KBM-7 (cell line): ENCODE data around the gene GREB1L.

Experiments used
- DNase-seq: peaks from one replicate; pipeline ENCODE4 v3.0.0-alpha.2; 2015
- in situ Hi-C: fragments of 300-500 bp; cut with MboI; formaldehyde crosslinking; loops from 2 replicates; pipeline ENCODE4 v1.14.3; 2020; ENCODE audit warnings: low sequenced_read_pairs, low pct_unique_long_range_greater_than_20kb, mixed read lengths

The GREB1L gene

GRCh38 chr18:21457179-21457535, 215.1 kb downstream of the GREB1L start:
- DNase-seq, result no peak

GRCh38 chr18:21458310-21458709, 216.3 kb downstream of the GREB1L start:
- in situ Hi-C loops, result no loop called here
- DNase-seq, result no peak

More at GRCh38 chr18:21457179-21457535, 215.1 kb downstream of the GREB1L start:
- in situ Hi-C loops, result no loop called here

DNA sequence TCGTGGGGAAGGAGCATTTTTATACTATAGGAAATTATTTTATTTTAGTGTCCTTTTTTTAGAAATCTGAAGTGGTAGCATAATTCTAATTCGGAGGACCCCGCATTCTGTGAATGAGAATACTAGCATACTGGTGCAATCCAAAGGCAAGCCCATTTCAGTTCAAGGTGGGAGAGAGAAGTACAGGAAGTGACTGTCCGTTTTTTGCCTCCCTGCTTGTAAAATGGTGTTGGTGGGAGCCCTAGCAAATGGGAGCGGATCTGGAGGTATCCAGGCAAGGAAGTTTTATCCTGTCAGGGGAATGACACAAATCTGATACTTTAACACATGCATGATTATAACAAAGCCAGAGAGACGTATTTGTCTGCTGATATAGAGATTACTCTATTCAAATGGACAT, 216.8 kb downstream of the GREB1L start:
- in situ Hi-C loops, result no loop called here
- DNase-seq, result no peak

DNA sequence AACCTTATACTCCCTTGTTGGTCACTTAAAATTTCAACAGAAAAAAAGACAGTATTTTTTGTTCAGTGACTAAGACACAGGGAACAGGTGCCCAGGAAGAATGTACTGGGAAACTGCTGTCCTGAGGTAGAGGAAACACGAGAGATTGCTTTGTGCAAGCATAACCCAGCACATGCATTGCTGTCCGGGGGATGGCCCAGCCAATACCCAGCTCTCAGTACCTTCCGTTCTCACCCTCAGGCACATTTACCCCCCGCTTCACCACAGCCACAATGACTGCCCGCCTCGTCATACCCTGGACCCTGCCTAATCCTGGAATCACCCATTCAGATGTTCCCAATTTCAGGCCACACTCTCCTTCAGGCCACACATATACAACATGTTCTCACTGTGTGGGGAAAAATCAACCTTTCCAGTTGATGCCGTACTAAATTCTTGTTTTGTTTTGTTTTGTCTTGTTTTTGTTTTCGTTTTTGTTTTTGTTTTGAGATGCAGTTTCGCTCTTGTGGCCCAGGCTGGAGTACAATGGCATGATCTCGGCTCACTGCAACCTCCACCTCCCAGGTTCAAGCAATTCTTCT, 217.8 kb downstream of the GREB1L start:
- in situ Hi-C loops, result no loop called here
- no peak for DNase-seq

DNA sequence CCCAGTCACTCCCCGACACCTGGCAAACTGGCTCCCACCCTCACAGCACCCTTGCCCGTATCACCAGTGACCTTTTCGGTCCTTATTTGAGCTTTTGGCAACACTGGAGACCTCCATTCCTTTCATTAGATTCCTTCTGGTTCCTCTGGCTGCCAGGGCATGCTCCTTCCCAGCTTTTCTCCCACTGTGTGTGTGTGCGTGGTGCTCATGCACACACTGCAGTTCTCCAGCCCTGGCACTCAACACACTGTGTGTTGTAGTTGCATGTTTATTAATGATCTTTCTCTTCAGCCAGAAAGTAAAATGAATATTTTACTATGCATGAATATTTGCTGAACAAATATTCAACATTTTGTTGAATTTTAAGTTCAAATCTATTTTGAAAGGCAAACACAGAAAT, 219.4 kb downstream of the GREB1L start:
- in situ Hi-C loops, result no loop called here
- no peak for DNase-seq

GRCh38 chr18:21463718-21464117, 221.7 kb downstream of the GREB1L start:
- in situ Hi-C loops, result no loop called here
- no peak for DNase-seq

GRCh38 chr18:21468514-21469164, 226.6 kb downstream of the GREB1L start:
- in situ Hi-C loops, result no loop called here
- no peak for DNase-seq

DNA sequence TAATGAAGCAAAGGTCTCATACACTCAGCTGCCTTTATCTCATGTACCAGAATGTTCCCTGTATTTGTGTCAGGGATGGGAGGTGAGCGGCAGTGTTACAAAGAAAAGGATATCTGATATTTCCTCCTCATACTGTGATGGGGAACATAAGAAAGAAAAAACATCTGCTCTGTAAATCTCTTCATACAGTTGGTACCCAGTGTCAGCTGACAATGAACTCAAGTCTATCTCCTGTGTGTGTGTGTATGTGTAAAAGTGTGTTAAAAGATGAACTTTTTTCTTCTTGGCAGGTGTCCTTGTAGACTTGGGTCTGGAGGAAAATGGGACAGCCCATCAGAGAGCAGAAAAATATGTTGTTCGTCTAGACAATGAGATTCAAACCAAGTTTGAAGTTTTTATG, 230.7 kb downstream of the GREB1L start:
- DNase-seq, result no peak
- in situ Hi-C loops, result no loop called here

- DNase-seq, result no peak
- in situ Hi-C loops, result no loop called here
These were observed 232.6 kb downstream of the GREB1L start for GRCh38 chr18:21474621-21475020.

GRCh38 chr18:21479721-21480120, 237.7 kb downstream of the GREB1L start:
- DNase-seq, result no peak
- in situ Hi-C loops, result no loop called here

DNA sequence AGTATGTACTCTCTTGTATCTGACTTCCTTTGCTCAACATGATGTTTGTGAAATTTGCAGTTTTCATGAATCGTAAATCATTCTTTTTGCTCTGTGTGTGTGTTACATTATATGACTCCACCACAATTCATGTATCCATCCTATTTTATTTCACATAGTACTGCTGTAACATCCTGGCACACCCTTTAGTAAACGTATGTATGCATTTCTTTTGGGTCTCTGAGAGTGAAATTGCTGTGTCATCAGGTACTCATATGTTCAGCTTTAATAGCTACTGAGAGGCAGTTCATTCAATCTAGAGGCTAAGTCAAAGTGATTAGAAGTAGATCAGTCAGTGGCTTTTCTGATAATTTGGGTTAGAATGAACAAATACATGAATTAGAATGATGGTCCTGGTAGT, 239.7 kb downstream of the GREB1L start:
- DNase-seq, result no peak
- in situ Hi-C loops, result no loop called here

- in situ Hi-C loops, result no loop called here
- DNase-seq, result no peak
These were observed 241.0 kb downstream of the GREB1L start for GRCh38 chr18:21483051-21483450.

- peak; percentile 11 for DNase-seq
- in situ Hi-C loops, result no loop called here
These were observed 243.0 kb downstream of the GREB1L start for GRCh38 chr18:21484851-21485636.

- DNase-seq, result no peak
- in situ Hi-C loops, result no loop called here
These were observed 244.9 kb downstream of the GREB1L start for GRCh38 chr18:21486905-21487437.

DNA sequence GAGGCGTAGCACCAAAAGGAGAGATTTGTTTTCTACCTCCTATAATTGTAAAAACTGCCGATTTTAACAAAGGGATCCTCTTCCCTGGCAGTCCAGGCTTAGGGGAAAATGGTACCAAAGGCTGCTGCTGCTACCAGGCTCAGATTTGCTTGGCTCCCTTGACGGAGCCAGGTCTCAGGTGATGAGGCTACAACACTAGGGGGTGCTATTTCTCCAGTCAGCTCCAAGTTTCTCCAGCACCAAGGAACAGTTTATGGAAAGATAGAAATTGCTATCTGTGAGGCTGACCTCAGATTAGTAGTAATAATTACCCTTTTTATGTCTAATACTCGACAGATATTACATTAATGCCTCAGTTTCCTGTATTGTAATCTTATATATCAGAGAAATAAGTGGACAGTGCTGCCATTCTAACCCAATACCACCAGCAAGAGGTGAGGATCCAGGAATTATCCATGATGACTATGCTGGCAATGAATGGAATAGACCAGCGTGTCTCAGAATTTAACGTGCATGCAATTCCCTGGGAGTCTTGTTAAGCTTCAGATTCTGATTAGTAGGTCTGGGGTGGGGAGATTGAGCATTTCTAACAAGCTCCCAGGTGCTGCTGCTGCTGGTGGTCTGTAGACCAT, 247.2 kb downstream of the GREB1L start:
- peak; percentile 74 for DNase-seq
- in situ Hi-C loops, result no loop called here

DNA sequence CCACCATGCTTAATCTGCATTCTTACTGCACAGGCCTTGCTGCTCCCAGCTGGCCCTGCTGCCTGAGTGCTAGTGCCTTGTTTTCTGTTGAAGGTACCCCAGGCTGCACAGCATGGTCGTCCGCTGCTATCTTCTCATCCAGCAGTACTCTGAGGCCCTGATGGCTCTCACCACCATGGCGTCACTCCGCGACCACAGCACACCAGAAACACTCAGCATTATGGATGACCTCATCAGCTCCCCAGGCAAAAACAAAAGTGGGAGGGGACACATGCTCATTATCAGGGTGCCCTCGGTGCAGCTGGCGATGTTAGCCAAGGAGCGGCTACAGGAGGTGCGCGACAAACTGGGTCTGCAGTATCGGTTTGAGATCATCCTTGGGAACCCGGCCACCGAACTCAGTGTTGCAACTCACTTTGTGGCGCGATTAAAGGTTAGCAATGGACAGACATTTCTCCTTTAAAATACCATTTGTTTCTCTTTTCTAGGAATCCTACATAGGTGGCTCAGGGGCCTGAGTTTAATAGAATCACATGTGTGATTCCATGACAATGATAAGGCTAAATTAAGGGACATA, 248.0 kb downstream of the GREB1L start:
- no peak for DNase-seq
- in situ Hi-C loops, result no loop called here

- DNase-seq, result no peak
- in situ Hi-C loops, result no loop called here
These were observed 248.7 kb downstream of the GREB1L start for GRCh38 chr18:21490748-21491147.

- no peak for DNase-seq
- in situ Hi-C loops, result no loop called here
These were observed 254.3 kb downstream of the GREB1L start for GRCh38 chr18:21496277-21496835.

DNA sequence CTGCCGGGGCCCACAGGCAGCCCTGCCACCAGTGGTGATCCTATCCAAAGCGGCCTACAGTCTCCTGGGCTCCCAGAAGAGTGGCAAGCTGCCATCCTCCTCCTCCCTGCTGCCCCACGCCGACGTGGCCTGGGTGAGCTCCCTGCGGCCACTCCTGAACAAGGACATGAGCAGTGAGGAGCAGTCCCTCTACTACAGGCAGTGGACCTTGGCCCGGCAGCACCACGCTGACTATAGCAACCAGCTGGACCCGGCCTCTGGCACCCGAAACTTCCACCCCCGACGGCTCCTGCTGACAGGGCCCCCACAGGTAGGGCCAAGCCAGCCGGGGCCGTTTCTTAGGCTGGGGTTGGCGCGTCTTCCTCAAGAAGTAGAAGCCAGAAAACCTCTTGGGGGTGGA, 258.0 kb downstream of the GREB1L start:
- in situ Hi-C loops, result no loop called here

More for the DNA sequence above, 258.0 kb downstream of the GREB1L start:
- DNase-seq, result no peak
